Measurements from ENCODE around the gene ATRN.

Gene ATRN

DNA sequence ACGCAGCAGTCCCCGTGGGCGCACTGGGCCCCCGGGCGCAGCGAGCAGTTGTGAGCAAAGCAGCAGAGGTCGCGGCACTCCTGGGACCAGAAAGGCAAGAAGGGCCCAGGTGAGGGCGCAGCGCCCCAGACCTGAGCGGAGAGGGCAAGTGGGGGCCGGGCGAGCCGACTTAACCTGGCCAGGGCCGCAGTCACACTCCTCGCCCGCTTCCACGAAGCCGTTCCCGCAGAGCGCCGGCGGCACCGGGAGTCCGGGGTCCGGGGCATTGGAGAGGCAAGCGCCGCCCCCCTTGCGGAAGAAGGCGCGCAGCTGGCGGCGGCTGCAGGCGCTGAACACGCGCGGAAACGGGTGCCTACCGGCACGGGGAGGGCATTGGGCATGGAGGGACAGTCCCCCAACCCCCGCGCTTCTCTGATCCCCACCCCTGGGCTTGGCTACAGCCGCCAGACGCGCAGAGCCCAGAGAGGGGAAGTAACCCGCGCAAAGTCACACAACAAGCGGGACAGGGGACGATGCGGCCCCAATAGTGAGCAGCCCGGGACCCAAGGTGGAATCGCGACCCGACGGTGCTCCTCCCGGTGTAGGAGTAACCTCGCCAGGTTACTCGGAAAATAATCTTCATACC lies 201.8 kb downstream of the ATRN start:
- DNase-seq (ENCODE audit: insufficient read length, low spot score) (no peak), FAIRE-seq (no peak)

DNA sequence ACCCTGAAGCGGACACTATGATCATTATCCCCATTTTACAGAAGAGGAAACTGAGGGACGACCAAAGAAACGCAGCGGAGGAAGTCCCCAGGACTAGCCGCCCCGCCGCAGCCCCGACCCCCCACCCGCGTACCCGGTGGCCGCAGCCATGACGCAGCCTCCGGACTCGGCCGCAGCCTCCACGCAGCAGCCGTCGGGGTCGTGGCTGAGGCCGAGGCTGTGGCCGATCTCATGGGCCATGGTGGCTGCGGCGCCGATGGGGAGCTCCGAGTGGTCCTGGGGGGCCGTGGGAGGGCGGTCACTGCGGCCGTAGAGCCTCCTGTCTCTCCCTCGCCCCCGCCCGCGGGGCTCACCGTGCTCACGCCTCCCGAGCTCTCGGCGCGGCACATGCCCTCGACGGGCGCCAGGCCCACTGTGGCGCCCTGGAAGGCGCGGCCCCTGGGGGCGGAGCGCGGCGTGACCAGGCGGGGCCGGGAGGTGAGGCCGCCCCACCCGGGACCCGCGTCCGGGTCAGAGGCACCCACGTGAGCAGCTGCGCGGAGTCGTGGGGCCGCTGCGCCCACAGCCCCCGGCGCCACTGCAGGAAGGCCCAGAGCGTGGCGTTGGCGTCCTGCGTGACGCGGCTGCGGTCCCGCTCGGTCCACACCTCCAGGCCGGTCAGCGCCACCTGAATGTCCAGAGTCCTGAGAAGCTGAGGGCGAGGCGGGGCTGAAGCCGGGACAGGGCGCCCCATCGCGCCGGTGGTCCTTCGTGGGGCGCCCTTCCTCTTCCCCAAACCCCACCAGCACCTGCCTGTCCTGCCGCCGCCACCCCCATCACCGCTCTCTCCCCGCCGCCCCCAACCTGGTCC lies 202.6 kb downstream of the ATRN start:
- DNase-seq (ENCODE audit: insufficient read length, low spot score) (no peak), FAIRE-seq (no peak)

DNA sequence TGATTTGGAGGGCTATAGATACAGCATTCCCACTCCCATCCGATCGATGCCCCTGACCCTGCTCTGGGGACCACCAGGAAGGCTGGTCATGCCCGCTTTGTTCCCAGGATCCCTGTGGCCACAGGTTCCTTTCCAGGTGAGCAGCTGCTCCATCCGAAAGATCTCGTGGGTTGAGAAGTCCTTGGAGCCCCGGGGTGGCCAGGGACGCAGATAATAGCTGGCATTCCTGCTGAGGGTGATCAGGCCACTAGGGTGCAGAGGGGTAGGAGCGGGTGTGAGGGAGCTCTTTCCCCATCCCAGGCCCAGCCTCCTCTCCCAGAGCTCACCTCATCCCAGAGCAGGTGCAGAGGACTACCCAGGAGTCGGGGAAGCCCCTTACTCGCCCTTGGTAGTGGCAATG lies 203.6 kb downstream of the ATRN start:
- DNase-seq (ENCODE audit: insufficient read length, low spot score) (no peak), FAIRE-seq (no peak)

DNA sequence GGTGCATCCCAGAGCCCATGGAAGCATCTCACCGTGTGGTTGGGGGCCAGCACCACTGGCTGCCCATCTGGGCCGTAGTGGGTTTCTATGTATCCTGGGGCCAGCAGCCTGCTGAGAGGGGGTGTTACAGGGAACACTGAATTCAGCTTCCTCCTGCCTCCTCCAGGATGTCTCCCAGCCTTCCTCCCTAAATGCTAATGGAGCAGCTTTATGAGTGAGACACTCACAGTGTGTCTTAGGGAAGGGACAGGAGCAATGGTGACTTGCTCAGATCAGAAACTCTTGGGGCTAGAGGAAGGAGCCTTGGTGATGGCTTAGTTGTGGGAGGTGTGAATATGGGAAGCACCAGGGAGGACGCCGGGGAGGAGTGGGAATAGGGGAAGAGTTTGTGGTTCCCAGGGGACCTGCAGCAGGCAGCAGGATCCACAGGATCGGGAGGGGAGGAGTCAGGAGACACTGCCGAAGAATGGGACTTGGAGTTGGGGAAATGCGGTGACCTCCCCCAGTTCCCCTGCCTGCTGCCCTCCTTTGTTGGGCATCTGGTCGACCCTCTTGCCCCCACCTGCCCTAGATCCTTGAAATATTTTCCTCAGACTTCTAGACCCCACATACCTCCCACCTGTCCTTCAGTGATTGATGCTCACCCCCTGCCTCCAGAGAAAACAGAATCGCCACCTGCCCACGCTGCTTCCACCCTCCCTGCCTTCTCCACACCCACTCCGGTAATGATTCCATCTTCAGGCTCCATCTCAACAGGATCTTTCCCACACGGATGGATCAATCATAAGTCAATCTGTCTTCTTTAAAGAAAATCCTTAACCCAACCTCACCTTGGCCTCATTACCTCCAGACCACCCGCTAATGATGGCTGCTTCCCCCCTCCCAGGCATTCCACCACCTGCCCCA lies 204.4 kb downstream of the ATRN start:
- DNase-seq (ENCODE audit: insufficient read length, low spot score) = no peak
- no peak for FAIRE-seq

DNA sequence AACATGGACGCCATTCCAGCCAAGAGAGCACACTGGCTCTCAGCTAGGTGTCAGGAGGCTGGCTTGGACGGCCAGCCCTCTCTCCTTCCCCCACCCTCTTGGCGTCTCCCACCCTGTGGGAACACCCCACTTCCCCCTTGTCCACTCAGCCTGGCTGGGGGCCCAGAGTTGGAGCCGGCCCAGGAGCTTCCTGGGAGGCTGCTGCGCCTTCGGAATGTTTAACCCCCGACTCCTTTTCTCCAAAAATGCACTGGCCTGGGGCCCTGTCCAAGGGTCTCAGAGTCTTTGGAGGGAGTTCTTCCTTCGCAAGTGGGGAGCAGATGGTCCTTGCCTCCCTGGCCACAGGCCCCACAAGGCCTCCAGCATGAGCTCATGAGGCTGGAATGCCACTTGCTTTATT lies 206.9 kb downstream of the ATRN start:
- FAIRE-seq = no peak
- no peak for DNase-seq (ENCODE audit: insufficient read length, low spot score)

DNA sequence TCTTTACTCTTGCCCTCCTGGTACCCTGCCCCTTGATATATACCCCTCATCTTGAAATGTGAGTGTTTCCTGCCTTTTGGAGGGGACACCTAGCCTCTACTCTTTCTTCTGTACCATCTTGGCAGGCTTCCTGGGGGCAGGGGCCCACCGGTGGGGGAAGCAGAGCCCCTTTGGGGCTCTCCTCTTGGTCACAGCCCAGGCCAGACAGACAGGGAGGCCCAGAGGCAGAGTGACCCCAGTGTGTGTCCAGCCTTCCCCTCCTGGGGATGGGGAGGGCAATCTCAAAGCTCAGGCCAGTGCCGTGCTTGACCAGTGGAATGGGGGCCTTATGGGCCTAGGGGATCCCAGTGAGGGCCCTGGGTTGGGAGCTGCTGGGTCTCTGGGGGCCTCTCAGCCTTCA lies 207.4 kb downstream of the ATRN start:
- FAIRE-seq (no peak), DNase-seq (ENCODE audit: insufficient read length, low spot score) (no peak)

DNA sequence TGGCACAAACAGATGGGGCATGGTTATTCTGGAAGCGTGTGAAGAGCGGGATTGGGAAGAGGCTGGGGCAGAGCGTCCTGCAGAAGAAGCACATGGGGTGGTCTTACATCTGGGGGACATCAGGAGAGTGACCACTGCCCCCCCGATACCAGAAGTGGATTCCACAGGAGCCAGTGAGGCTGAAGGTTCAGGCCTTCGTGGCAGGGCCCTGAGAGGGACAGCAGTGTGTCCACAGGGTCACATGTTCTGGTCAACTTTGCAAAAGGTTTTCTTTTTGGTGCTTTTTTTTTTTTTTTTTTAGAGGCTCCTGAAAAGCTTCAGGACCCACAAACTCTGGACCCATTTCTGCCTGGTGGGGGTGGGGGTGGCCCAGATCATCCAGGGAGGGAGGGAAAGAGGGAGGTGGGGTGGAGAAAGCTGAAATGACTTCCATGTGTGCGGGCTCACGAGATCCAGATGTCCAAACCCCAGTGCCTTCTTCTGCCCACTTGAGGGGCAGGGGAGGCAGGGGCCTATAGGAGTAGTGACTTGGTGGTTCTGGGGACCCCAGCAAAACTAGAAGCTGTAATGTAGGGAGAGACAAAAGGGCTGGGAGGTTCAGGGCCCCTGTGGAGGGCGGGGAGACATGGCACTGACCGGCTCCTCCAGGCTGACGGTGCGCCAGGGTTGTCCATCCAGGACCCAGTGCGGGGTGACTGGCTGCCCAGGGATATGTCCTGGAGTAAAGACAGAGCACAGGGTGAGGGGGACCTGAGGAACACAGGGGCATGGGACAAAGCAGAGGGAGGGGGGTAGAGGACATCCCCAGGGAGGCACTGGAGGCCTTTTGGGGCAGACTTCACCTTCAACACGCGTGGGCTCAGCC lies 208.3 kb downstream of the ATRN start:
- no peak for DNase-seq (ENCODE audit: insufficient read length, low spot score)
- FAIRE-seq = no peak

DNA sequence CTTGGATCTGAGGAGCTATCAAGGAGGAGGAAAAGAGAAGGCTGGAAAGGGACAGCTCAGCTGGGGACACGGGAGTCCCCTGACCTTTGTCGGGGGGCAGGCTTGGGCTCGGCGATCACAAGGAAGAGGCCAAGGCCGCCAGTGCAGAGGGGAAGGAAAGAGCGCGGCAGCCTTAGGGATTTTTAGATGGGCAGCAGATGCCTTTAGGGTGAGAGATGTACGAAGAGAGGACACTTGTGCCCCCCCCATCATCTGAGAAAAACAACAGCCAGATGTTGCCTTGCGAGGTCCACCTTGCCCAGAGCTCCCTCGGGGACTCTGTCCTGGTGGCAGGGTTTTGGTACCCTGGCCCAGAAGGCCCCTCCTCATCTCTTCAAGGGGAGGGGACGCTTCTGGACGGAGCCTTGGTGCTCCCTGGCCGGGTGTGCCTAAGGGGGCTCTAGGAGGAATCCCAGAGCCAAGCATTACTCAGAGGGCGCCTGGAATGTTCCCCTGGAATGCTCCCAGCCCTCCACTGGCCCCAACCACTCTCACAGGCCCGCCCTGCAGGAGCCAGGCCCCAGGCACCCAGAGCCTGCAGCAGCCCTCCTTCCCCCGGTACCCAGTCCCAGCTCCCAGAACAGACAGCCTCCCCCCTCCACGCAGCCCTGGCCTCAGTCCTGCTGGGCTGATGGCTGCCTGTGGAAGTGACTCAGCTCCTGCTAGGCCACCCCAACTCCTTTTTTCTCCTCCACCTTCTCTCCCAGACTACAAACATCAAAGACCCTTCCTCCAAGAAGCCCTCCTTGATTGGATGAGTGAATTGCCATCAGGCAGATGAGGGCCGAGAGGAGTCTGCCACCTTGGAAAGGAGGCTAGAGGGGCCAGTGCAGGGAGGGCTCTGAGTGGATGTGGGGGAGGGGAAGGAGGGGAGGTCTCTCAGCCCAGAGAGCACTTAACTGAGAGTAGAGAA lies 209.2 kb downstream of the ATRN start:
- FAIRE-seq = no peak
- DNase-seq (ENCODE audit: insufficient read length, low spot score) = no peak

DNA sequence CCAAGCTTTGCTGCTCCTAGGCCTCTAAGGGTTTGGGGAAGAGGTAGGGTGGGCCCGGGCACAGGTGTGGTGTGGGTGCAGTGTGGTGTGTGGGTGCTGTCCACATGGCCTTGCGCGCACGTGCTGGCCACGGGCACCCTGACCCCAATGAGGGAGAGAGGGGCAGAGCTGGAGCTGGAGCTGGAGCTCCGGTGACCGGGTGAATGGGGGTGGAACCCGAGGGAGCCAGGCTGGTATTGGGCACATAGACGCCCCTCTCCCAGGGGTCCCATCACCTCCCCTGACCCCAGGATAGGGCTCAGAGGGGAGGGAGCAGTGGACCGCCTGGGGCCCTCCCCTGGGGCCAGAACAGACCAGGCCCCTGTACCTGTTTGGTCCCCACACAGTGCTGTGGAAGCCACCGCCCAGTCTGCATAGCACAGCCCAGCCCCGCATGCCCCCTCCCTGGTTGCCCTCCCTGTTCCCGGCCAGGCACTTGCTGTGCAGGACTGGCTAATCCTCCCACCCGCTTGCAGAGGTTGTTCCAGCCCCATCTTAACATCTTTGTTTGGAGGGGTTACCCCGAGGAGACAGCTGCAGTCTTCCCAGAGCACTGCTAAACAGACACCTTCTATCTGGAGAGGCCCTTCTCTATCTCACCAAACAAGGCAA lies 210.0 kb downstream of the ATRN start:
- no peak for FAIRE-seq
- DNase-seq (ENCODE audit: insufficient read length, low spot score) = no peak

DNA sequence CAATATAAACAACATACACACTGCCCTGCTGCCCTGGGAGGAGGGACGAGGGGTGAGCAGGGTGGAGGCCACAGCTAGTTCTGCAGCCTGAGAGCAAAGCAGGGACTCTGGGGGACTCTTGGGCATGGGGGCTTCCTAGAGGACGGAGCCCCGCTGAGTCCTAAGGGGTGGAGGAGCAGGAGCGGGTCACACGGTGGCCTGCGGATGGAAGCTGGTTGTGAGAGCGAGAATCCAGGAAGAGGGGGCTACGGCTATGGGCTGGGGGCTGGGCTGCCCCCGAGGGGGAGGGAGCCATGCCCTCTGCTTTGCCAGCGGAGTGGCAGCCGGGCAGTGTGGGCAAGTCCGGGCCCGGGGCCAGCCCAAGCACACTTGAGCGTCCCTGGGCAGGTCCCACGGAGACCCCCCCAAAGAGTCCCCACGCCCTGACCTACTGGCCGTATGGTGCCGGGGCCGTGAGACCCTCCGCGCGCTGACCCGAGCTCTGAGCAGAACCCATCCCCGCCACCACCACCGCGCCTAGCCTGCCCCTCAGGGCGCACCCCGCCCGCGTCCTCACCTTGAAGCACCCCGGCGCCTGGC lies 210.6 kb downstream of the ATRN start:
- DNase-seq (ENCODE audit: insufficient read length, low spot score) (no peak), FAIRE-seq (no peak)

DNA sequence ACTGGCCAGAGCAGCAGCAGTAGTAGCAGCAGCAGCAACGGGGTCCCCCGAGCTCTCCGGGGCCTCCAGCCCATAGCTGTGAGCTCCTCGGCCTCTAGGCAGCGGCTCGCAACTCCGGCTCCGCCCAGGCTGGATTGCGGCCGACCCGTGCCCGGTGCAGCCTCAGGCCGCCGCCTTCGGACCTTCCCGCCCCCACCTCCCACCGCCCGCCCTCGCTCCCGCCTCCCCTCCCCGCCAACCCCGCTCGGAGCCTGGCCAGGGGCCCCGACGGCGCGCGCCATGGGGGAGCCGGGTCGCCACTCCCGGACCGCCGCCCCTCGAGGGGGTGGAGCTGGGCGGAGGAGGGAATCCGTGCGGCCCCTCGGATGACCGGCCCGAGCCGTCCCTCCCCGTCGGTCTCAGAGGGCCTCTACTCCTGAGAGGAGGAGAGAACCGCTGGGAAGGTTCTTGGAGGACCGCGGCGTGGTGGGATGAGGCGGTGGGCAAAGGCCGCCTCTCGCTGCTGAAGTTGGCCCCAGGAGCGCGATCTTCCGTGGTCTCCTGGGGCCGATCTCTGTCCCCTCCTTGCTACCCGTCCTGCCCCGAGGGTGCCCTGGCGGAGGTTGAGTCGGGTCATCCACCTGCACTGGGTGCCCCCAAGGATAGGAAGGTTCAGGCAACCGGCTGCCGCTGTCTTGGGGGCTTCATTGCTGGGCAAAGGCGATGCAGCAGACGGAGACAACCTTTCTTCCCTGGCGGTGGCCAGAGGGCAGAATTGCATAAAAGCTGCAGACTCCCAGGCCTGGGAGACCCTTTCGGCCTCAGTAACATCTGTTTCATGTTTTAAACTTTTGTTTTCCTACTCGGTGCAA lies 211.3 kb downstream of the ATRN start, which contains the start of gene ADAM33:
Gene ADAM33, minus strand, starts transcription at position 80 of the 851 bp plus-strand sequence. Its CDS starts 6 bp downstream, at position 74.
- FAIRE-seq (no peak), DNase-seq (ENCODE audit: insufficient read length, low spot score) (no peak)

DNA sequence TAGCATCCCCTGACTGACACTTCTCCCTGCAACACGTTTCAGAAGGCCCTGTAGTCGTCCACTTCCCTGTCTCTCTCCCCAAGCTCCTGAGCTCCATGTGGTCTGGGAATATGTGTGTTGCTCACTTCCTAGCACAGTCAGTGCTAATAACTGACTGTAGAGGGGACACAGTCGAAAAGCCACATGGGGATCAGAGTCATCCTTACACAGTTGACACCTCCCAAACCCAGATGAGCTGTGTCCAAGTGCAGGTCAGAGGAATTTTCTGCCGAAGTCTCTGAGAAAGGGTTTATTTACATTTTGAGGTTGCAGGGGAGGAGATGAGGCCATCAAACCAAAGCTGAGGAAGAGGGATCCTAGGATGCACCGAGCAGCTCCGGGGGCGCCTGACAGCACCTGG lies 214.5 kb downstream of the ATRN start:
- FAIRE-seq (no peak), DNase-seq (ENCODE audit: insufficient read length, low spot score) (no peak)

DNA sequence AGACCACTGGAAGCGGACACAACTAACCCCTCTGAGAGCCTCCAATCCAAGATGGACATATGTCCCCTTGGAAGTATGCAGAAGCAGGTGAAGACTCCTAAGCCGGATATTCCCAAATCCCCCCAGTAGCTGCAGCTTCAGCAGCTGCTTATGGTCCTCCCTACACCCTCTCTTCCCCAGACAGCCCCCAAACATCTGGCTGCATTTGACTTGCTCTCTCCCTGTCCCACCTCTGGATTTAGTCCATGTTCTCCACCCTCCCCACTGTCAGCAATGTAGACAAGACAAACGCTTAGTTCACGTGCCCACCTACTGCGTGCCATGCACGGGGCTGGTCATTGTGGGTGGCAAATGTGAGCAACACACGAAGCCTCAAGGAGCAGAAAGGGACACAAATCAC lies 215.6 kb downstream of the ATRN start:
- no peak for DNase-seq (ENCODE audit: insufficient read length, low spot score)
- FAIRE-seq = no peak

DNA sequence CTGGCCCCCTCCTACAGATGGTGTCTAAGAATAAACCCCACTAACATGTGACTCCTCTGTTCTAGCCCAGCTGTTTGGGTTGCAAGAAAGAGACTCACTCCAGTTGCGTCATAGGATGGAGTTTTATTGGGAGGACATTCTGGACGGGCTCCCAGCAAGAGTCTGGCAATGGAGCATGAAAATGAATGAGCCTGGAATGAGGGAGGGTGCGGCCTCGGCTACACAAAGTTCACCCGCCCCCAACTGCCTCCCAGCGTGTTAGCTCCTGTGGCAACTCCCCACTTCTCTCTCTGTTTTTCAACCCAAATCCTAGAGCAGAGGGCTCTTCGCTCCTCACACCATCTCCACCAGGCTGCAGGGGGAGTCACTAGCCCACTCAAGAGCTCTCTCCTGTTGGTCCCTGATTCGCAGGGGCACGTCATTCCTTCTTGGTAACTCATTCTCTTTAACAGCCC lies 216.1 kb downstream of the ATRN start:
- DNase-seq (ENCODE audit: insufficient read length, low spot score) (no peak), FAIRE-seq (no peak)

DNA sequence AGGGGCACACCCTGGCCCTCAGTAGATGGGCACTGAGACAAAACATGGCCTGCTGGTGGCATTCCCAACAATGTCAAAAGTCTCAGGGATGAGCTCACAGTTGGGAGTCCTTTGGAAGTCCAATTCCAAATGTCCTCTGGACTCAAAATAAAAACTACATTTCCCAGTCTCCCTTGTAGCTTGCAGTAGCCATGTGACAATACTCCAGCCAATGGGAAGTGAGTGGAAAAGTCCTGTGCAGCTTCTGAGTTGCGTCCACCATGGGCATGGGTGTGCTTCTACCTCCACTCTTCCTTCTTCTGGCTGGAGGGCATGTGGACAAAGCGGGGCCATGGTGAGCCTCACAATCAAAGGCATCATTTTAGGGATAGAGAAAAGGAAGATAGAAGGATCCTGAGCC lies 216.8 kb downstream of the ATRN start:
- FAIRE-seq (no peak), DNase-seq (ENCODE audit: insufficient read length, low spot score) (no peak)

DNA sequence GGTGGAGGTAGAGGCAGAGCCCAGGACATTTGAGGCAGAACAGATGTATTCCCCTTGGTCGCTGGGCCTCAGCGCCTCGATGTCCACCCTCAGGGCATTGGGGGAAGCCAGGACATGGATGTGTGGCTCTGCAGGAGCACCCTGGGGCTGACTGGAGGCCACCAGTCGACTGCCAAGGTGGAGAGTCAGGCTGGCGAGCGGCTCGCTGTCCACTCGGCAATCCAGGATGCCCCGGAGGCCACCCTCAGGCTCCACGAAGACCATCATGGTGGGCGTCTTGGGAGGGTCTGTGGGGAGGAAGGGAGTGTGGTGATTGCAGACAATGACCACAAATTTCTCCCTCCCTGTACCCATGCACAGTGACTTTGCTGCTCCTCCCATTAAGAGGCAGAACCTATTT lies 219.2 kb downstream of the ATRN start:
- DNase-seq (ENCODE audit: insufficient read length, low spot score) (no peak), FAIRE-seq (no peak)

DNA sequence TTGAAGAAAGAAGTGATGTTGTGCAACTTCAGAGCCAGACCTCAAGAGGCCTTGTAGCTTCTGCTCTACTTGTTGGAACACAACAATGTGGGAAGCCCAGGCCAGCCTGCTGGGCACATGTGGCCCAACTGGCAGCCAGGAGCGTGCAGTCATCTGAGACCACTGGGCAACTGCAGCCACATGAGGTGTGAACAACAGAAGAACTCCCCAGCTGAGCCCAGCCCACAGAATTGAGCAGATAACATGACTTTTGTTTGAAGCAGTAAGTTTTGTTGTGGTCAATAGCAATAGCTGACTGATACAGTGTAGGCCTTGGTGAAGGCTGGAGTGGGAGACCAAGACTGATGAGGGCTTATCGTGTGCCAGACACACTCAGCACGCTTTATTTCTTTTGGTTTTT lies 219.6 kb downstream of the ATRN start:
- FAIRE-seq (no peak), DNase-seq (ENCODE audit: insufficient read length, low spot score) (no peak)
